Activated T-helper 17 cell treated with anti-CD3 and anti-CD28 coated beads, Interleukin-2, amount 50 U/mL, for 72 hours (primary cell): ENCODE data around the gene CLEC2A. TPM values are rescaled to one million over a fixed set of nuclear protein-coding genes. Genes with fewer than 3 reads are reported as not detected.
A peak's percentile ranks its signal among the peaks of the same experiment; 100 is the strongest.
"Not testable (repeated sequence)": the region's sequence is repeated elsewhere in the genome, so short reads cannot be mapped to it uniquely, and the experiment has no call there.

Source experiments
- ATAC-seq: fragments of 150-1000 bp; cut with Tn5 transposase; replicated peaks from 2 replicates; pipeline ENCODE4 v1.10.0; 2021; ENCODE audit warnings: mild to moderate bottlenecking, moderate library complexity
- H3K27ac Mint-ChIP-seq: one replicate; pipeline ENCODE4 v1.8.0; 2022; ENCODE audit warnings: mixed read lengths
- H3K27me3 Mint-ChIP-seq: one replicate; pipeline ENCODE4 v1.8.0; 2022; ENCODE audit warnings: mixed read lengths
- H3K36me3 Mint-ChIP-seq: one replicate; pipeline ENCODE4 v1.8.0; 2022; ENCODE audit warnings: low read depth, mild to moderate bottlenecking, mixed read lengths
- H3K4me1 Mint-ChIP-seq: one replicate; pipeline ENCODE4 v1.8.0; 2022; ENCODE audit warnings: mixed read lengths
- H3K4me3 Mint-ChIP-seq: one replicate; pipeline ENCODE4 v1.8.0; 2022; ENCODE audit warnings: mild to moderate bottlenecking, mixed read lengths
- H3K9me3 Mint-ChIP-seq: one replicate; pipeline ENCODE4 v1.8.0; 2022; ENCODE audit warnings: mixed read lengths
- total RNA-seq, 2 donors: library from RNA; stranded (reverse); gene quantifications; one replicate each; pipeline ENCODE4 v1.2.3, GENCODE V29; 2022

The CLEC2A gene, protein sequence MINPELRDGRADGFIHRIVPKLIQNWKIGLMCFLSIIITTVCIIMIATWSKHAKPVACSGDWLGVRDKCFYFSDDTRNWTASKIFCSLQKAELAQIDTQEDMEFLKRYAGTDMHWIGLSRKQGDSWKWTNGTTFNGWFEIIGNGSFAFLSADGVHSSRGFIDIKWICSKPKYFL
- not detected for total RNA-seq

DNA sequence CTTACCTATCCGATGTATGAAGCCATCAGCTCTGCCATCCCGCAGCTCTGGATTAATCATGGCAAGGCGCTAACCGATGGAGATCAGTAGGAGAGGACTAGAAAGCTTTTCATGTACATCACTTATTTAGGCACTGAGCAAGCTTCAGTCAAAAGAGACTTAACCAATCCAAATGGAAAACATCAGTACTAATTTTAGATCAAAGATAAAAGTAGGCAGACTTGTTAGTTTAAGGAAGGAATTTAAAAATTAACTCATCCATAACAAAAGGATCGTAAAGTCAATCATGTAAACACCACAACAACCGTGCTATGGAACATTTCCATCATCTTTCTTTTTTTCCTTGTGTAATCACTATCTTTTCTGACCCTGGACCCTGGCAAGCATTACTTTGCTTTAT is at the start of gene CLEC2A:
Gene CLEC2A, minus strand, starts transcription at position 101 of the 400 bp plus-strand sequence. Its CDS starts 41 bp downstream, at position 60.
- Mint-ChIP-seq H3K27me3 (peaks cover 7% of the 10 kb centered on the region), H3K4me1 (no peaks in the 10 kb centered on the region), H3K9me3 (no peaks in the 10 kb centered on the region), H3K27ac (no peak within 1 kb of the TSS), H3K4me3 (no peak within 1 kb of the TSS), H3K36me3 (no peaks in the 10 kb centered on the region)
- no peak for ATAC-seq

DNA sequence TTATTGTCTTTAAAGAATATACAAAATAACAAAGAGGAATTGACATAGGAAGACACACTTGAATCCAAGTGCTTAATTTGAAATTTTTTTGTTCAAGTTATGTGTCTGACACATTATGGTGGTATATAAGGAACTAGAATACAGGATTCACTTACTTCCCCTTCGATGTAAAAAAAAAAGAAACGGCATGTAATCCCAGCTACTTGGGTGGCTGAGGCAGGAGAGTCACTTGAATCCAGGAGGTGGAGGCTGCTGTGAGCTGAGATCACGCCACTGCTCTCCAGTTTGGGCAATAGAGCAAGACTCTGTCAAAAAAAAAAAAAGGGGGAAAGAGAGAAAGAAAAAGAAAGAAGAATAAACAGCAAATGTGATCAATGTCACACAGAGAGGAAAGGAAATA is 48.0 kb upstream of the CLEC2A start:
- H3K27me3 Mint-ChIP-seq, result peaks cover 9% of the 10 kb centered on the region
- H3K27ac Mint-ChIP-seq, result no peak overlapping the region
- H3K36me3 Mint-ChIP-seq, result no peaks in the 10 kb centered on the region
- H3K9me3 Mint-ChIP-seq, result peaks cover 7% of the 10 kb centered on the region
- no peak for ATAC-seq
- H3K4me1 Mint-ChIP-seq, result no peaks in the 10 kb centered on the region
- no peak overlapping the region for H3K4me3 Mint-ChIP-seq

DNA sequence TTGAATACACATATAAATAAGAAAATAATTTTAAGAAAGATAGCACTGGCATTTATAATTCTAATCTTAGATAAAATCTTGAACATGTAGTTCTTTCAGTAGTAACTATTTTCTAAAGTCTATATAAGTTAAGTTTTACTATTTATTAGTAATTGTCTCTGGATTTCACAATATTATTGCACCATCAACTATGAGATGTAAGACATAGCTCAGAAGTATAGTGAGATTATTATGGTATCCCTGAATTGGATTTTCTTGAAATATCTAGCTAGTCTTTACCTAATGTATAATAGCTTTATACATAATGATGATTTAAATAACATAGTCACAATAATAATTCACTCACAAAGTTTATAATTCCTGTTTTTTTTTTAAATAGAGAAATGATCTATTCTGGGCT is 45.7 kb upstream of the CLEC2A start:
- no peak for ATAC-seq
- Mint-ChIP-seq H3K4me3 (no peak overlapping the region), H3K27me3 (peaks cover 12% of the 10 kb centered on the region), H3K9me3 (peaks cover 9% of the 10 kb centered on the region), H3K36me3 (no peaks in the 10 kb centered on the region), H3K27ac (no peak overlapping the region), H3K4me1 (no peaks in the 10 kb centered on the region)

DNA sequence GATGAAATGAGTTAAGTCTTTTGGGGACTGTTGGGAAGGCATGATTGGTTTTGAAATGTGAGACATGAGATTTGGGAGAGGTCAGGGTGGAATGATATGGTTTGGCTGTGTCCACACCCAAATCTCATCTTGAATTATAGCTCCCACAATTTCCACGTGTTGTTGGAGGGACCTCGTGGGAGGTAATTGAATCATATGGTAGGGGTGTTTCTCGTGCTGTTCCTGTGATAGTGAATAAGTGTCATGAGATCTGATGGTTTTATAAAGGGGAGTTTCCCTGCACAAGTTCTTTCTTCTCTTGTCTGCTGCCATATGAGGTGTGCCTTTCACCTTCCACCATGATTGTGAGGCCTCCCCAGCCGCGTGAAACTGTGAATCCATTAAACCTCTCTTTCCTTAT is 44.5 kb upstream of the CLEC2A start:
- not testable (repeated sequence) for H3K27ac Mint-ChIP-seq, H3K4me3 Mint-ChIP-seq, H3K36me3 Mint-ChIP-seq, ATAC-seq, H3K9me3 Mint-ChIP-seq, H3K4me1 Mint-ChIP-seq
- peaks cover 12% of the 10 kb centered on the region for H3K27me3 Mint-ChIP-seq

DNA sequence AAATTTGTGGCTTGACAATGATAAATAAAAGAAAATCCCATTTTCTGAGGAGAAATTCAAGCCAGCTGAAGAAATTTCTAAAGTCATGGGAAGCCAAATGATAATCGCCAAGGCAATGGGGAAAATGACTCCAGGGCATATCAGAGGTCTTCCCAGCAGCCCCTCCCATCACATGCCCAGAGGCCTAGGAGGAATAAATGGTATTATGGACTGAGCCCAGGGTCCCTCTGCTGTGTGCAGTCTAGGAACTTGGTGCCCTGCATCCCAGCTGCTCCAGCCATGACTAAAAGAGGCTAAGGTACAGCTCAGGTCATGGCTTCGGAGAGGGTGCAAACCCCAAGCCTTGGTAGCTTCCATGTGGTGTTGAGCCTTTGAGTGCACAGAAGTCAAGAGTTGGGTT is 43.4 kb upstream of the CLEC2A start:
- ATAC-seq, result no peak
- no peaks in the 10 kb centered on the region for H3K4me1 Mint-ChIP-seq
- peaks cover 12% of the 10 kb centered on the region for H3K27me3 Mint-ChIP-seq
- H3K36me3 Mint-ChIP-seq, result no peaks in the 10 kb centered on the region
- H3K9me3 Mint-ChIP-seq, result peaks cover 9% of the 10 kb centered on the region
- H3K4me3 Mint-ChIP-seq, result no peak overlapping the region
- H3K27ac Mint-ChIP-seq, result no peak overlapping the region

DNA sequence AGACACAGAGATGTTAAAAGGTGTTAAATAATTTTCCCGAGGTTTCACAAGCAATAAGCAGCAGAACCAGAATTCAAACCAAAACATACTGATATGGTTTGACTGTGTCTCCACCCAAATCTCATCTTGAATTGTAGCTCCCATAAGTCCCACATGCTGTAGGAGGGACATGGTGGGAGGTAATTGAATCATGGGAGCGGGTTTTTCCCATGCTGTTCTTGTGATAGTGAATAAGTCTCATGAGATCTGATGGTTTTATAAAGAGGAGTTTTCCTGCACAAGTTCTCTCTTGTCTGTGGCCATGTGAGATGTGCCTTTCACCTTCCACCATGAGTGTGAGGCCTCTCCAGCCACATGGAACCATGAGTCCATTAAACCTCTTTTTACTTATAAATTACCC is 42.6 kb upstream of the CLEC2A start:
- peaks cover 11% of the 10 kb centered on the region for H3K27me3 Mint-ChIP-seq
- H3K36me3 Mint-ChIP-seq, H3K9me3 Mint-ChIP-seq, H3K4me1 Mint-ChIP-seq, H3K4me3 Mint-ChIP-seq, H3K27ac Mint-ChIP-seq, ATAC-seq: not testable (repeated sequence)

DNA sequence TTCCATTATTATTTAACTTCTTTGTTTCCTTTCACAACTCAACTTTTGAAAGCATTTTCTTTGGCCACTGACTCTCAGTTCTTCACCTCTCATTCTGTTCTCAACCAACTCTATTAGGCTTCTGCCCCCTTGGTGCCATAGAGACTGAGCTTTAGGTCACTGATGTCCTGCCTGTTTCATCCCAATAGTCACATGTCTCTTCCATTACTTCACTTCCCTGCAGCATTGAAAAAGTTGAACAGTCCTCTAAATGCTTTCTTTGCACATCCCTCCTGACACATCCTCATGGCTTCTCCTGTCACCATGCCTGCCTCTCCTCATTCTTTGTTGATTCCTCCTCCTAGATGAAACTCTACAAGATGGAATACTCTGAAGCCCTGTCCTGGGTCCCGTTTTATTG is 41.8 kb upstream of the CLEC2A start:
- H3K9me3 Mint-ChIP-seq, result peaks cover 9% of the 10 kb centered on the region
- peaks cover 6% of the 10 kb centered on the region for H3K27me3 Mint-ChIP-seq
- H3K4me1 Mint-ChIP-seq, result no peaks in the 10 kb centered on the region
- H3K36me3 Mint-ChIP-seq, result no peaks in the 10 kb centered on the region
- no peak overlapping the region for H3K27ac Mint-ChIP-seq
- no peak for ATAC-seq
- H3K4me3 Mint-ChIP-seq, result no peak overlapping the region

DNA sequence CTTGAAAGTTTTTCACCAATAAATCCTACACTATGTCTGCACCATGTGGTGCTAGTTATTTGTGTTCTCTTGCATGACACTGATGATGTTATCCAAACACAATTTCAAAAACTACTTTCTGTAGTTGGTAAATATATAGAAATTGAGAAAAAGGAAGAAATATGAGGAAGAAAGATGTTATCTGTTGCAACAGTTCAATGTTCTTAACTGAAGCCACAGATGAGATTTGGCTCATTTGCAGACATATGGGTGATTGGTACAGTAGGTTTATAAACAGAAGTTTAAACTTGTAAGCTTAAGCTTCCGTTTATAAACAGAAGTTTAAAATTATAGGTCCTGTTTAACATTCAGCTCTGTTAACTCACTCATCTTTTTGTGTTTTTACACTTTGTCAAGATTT is 39.0 kb upstream of the CLEC2A start, which contains the start of gene CLEC12A:
Gene CLEC12A, plus strand, starts transcription at position 229 of the 400 bp plus-strand sequence. CDS start 188 bp downstream, outside the sequence.
- Mint-ChIP-seq H3K36me3 (no peaks in the 10 kb centered on the region), H3K27ac (no peak within 1 kb of the TSS), H3K4me3 (no peak within 1 kb of the TSS), H3K27me3 (peaks cover 10% of the 10 kb centered on the region), H3K9me3 (peaks cover 5% of the 10 kb centered on the region), H3K4me1 (no peaks in the 10 kb centered on the region)
- no peak for ATAC-seq

DNA sequence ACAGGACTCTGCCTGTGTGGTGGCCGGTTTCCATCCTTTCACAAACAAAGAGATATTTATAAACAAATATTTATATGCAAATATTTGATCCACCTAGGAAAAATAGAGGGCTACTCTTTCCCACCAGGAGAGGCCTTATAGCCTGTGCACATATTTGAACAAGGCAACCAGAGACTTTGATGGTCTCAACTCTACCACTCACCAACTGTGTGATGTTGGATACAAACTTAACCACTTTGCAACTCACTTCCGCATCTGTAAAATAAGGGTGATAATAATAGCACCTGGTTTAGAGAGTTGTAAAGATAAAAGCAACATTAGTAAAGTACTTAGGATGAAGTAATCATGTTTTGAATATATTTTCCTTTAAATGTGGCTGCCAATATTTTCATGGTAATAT is 37.5 kb upstream of the CLEC2A start:
- H3K4me1 Mint-ChIP-seq, result no peaks in the 10 kb centered on the region
- H3K4me3 Mint-ChIP-seq, result no peak overlapping the region
- H3K27me3 Mint-ChIP-seq, result peaks cover 7% of the 10 kb centered on the region
- no peaks in the 10 kb centered on the region for H3K36me3 Mint-ChIP-seq
- no peaks in the 10 kb centered on the region for H3K9me3 Mint-ChIP-seq
- no peak overlapping the region for H3K27ac Mint-ChIP-seq
- ATAC-seq, result no peak

DNA sequence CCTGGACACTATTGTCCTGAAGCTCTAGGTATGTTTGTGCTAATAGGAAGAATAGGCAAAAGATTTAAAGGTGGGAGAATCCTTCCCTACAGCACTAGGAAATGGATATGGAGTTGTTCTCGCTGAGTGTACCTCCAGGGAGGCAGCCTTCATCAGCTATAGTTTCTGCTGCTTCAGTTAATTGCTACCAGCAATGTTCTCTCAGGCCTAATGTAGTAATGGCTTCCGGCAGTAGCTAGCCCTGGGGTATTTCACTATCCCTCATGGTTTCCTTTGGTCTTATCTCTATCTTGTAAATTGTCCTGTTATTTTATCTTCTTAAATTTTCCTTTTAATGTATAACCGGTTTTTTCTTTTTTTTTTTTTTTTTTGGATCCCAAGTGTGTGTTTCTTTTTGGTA is 29.7 kb upstream of the CLEC2A start:
- no peak for ATAC-seq
- Mint-ChIP-seq H3K9me3 (no peaks in the 10 kb centered on the region), H3K4me3 (no peak overlapping the region)

DNA sequence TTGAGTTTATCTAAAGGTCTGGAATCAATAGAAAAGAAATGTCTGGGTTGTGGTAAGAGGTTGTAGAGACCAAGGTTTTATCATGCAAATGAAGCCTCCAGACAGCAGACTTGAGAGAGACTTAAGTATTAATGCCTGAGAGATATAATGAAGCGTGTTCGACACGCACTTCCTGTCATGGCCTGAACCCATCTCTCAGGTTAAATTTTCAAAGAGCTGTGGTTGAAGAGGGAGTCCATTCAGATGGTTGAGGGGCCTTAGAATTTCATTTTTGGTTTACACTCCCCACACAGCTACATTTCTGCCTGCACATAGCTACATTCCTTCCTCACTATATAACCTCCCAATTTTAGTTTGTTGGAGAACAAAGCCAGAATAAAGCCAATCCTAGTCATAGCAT is 28.9 kb upstream of the CLEC2A start:
- H3K27me3 Mint-ChIP-seq, result no peaks in the 10 kb centered on the region
- peaks cover 14% of the 10 kb centered on the region for H3K4me1 Mint-ChIP-seq
- no peaks in the 10 kb centered on the region for H3K9me3 Mint-ChIP-seq
- no peak for ATAC-seq
- no peak overlapping the region for H3K4me3 Mint-ChIP-seq
- H3K36me3 Mint-ChIP-seq, result no peaks in the 10 kb centered on the region
- H3K27ac Mint-ChIP-seq, result no peak overlapping the region

More for the DNA sequence above, 29.7 kb upstream of the CLEC2A start:
- H3K27me3 Mint-ChIP-seq, result no peaks in the 10 kb centered on the region
- H3K27ac Mint-ChIP-seq, result no peak overlapping the region
- H3K4me1 Mint-ChIP-seq, result peaks cover 14% of the 10 kb centered on the region
- no peaks in the 10 kb centered on the region for H3K36me3 Mint-ChIP-seq

DNA sequence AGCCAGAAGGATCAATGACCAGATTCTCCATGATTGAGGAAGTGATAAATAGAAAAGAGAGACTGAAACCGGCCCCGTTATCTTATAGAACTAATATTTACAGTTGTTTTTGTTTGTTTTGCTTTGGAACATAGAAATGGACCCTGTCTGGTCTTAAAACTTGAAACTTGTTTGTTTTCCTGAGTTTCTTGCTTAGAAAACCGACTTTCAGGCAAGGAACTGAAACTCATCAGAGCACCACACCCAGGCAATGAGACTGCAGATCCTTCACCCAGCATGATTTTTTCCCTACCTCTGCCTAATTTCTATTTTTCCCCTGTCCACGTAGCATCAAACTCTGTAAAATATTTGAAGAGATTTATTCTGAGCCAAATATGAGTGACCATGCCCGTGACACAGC is 28.4 kb upstream of the CLEC2A start:
- no peak for ATAC-seq
- H3K4me3 Mint-ChIP-seq, result no peak overlapping the region
- no peaks in the 10 kb centered on the region for H3K9me3 Mint-ChIP-seq
- no peaks in the 10 kb centered on the region for H3K36me3 Mint-ChIP-seq
- no peaks in the 10 kb centered on the region for H3K27me3 Mint-ChIP-seq
- H3K27ac Mint-ChIP-seq, result no peak overlapping the region
- H3K4me1 Mint-ChIP-seq, result peaks cover 14% of the 10 kb centered on the region

DNA sequence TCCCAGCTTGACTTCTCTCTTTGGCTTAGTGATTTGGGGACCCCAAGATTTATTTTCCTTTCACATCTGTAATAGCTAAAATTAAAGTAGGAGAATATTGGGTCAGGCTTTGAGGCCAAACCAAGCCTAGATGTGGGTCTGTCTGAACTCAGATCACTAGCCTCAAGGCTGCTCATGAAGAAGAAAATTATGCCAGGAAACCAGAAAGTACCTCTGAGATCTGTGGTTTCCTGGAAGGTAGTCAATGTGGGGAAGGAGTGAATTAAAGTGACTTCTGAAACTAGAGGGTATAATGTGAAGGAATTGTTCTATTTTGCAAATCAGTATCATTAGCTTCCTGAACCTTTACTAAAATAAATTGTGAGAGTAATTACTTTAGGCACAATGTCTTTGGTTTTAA is 25.7 kb upstream of the CLEC2A start:
- H3K4me1 Mint-ChIP-seq, result peaks cover 14% of the 10 kb centered on the region
- H3K27me3 Mint-ChIP-seq, result no peaks in the 10 kb centered on the region
- H3K27ac Mint-ChIP-seq, result peak overlapping the region; percentile 45
- peak overlapping the region; percentile 48 for H3K4me3 Mint-ChIP-seq
- ATAC-seq, result peak; percentile 52
- H3K36me3 Mint-ChIP-seq, result no peaks in the 10 kb centered on the region
- H3K9me3 Mint-ChIP-seq, result no peaks in the 10 kb centered on the region

DNA sequence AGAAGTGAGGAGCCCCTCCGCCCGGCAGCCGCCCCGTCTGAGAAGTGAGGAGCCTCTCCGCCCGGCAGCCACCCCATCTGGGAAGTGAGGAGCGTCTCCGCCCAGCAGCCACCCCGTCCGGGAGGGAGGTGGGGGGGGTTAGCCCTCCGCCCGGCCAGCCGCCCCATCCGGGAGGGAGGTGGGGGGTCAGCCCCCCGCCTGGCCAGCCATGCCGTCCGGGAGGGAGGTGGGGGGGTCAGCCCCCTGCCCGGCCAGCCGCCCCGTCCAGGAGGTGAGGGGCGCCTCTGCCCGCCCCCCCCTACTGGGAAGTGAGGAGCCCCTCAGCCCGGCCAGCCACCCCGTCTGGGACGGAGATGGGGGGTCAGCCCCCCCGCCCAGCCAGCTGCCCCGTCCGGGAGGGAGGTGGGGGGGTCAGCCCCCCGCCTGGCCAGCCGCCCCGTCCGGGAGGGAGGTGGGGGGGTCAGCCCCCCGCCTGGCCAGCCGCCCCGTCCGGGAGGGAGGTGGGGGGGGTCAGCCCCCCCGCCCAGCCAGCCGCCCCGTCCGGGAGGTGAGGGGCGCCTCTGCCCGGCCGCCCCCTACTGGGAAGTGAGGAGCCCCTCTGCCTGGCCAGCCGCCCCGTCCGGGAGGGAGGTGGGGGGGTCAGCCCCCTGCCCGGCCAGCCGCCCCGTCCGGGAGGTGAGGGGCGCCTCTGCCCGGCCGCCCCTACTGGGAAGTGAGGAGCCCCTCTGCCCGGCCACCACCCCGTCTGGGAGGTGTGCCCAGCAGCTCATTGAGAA is 21.0 kb upstream of the CLEC2A start:
- not testable (repeated sequence) for ATAC-seq, H3K27me3 Mint-ChIP-seq, H3K27ac Mint-ChIP-seq, H3K9me3 Mint-ChIP-seq, H3K36me3 Mint-ChIP-seq, H3K4me3 Mint-ChIP-seq
- peaks cover 28% of the 10 kb centered on the region for H3K4me1 Mint-ChIP-seq

DNA sequence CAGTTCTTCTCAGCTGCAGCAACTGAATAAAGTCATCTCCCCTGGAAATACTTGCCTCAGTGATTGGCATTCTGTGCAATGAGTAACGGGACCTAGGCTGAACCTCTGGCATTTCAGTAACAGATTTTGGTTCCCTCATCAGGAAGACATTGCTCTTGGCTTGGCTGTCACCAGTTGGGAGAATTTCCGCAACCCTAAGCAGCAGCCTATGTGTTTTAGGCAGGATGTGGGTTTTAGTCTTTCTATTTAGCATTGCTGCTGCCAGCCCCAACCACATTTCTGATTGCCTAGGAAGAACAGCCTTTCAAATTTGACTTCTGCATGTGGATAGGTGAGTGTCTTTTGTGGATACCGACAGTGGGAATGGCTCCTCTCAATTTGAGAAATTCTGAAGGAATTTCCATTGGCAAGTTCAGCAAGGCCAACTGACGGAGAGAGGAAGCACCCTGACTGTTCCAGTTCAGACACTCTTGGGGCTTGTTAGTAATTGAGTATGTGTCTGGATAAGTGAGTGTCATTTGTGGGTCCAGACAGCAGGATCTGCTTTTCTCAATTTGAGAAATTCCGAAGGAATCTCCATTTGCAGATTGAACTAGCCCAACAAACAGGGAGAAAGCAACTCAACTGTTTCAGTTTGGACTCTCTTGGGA is 19.0 kb upstream of the CLEC2A start:
- Mint-ChIP-seq H3K4me1 (peaks cover 19% of the 10 kb centered on the region), H3K27ac (peak overlapping the region; percentile 83), H3K27me3 (no peaks in the 10 kb centered on the region), H3K4me3 (peak overlapping the region; percentile 62), H3K36me3 (no peaks in the 10 kb centered on the region), H3K9me3 (no peaks in the 10 kb centered on the region)
- peak; percentile 76 for ATAC-seq
